ENCODE data around the gene SLC39A13.

DNA sequence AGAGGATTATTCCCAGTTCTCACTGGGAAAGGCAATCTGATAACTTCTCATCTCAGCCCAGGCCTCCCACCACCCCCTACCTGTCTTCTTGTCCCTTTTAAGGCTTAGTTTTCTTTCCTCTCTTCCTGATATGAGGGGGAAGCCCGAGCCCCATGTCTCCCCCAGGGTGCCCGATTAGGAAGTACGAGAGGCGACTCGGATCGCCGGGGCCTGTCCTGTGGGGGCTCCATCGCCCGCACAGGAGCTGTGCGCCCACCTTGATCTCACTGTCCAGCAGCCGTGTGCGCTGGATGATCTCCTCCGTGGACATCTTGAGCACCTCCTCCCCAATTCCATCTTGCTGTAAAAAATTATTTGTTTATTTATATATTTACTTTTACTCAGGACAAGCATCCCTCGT is 17.2 kb downstream of the SLC39A13 start:
- no peak for TF ChIP-seq POLR2A (IDR thresholded peaks at IDR 0.05; ENCODE audit: low read depth, low read length)
- TF ChIP-seq, protein P1, sequence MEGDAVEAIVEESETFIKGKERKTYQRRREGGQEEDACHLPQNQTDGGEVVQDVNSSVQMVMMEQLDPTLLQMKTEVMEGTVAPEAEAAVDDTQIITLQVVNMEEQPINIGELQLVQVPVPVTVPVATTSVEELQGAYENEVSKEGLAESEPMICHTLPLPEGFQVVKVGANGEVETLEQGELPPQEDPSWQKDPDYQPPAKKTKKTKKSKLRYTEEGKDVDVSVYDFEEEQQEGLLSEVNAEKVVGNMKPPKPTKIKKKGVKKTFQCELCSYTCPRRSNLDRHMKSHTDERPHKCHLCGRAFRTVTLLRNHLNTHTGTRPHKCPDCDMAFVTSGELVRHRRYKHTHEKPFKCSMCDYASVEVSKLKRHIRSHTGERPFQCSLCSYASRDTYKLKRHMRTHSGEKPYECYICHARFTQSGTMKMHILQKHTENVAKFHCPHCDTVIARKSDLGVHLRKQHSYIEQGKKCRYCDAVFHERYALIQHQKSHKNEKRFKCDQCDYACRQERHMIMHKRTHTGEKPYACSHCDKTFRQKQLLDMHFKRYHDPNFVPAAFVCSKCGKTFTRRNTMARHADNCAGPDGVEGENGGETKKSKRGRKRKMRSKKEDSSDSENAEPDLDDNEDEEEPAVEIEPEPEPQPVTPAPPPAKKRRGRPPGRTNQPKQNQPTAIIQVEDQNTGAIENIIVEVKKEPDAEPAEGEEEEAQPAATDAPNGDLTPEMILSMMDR (conservative IDR thresholded peaks at IDR 0.05; ENCODE audit: low read depth, low read length) = no peak
- no peak for TF ChIP-seq RFX5 (IDR thresholded peaks at IDR 0.05; ENCODE audit: low read depth, low read length)
- no peak for TF ChIP-seq CEBPB (IDR thresholded peaks at IDR 0.05; ENCODE audit: low read depth, low read length)

All from IMR-90 (cell line).